Caco-2 (cell line): Measurements from ENCODE around the gene HDGFL3. TPM values are rescaled to one million over a fixed set of nuclear protein-coding genes. Genes with fewer than 3 reads are reported as not detected.

Experiments
- BruUV-seq: library from RNA; stranded (reverse); fragments of 400-500 nt; replicated peaks from 2 replicates; lab custom pipeline; 2021; lab: Mats Ljungman, UMichigan
- CTCF ChIA-PET: fragments of 300-600 bp; sonication (Branson Sonifier 250); formaldehyde crosslinking; loops from one replicate; lab custom pipeline; 2022; ENCODE audit warnings: antibody characterized with exemption; lab: Charles Lee
- POLR2A ChIA-PET: fragments of 300-600 bp; sonication (Branson Sonifier 250); formaldehyde crosslinking; loops from one replicate; lab custom pipeline; 2022; ENCODE audit warnings: antibody characterized with exemption; lab: Charles Lee
- DNase-seq, 2 experiments: peaks; one replicate each; pipeline versions ENCODE4 v3.0.0 to v3.0.0-alpha.2; 2020 to 2022
- H3K27me3 ChIP-seq: replicated peaks from 2 replicates; pipeline ENCODE4 v1.6.0; 2011; ENCODE audit warnings: low read length; ENCODE audit not compliant: control insufficient read depth, insufficient read depth
- H3K36me3 ChIP-seq: 2 replicates; pipeline ENCODE4 v1.5.1; 2011; ENCODE audit warnings: low read length; ENCODE audit not compliant: control insufficient read depth, insufficient read depth
- H3K4me1 ChIP-seq: fragments of 250-450 bp; sonication (Bioruptor Pico); 2 replicates; pipeline ENCODE4 v1.5.1; 2020; ENCODE audit warnings: mild to moderate bottlenecking
- H3K4me3 ChIP-seq: 2 replicates; pipeline ENCODE4 v1.5.1; 2011; ENCODE audit warnings: low read depth, mild to moderate bottlenecking, control low read depth, low read length
- H3K9me3 ChIP-seq: fragments of 250-450 bp; sonication (Bioruptor Pico); 2 replicates; pipeline ENCODE4 v1.5.1; 2020; ENCODE audit warnings: mild to moderate bottlenecking, moderate library complexity
- H3K27ac Mint-ChIP-seq: one replicate; pipeline ENCODE4 v1.8.0; 2022; ENCODE audit warnings: mixed read lengths; ENCODE audit not compliant: unreplicated experiment
- H3K27me3 Mint-ChIP-seq: one replicate; pipeline ENCODE4 v1.8.0; 2022; ENCODE audit warnings: mixed read lengths; ENCODE audit not compliant: insufficient read depth, unreplicated experiment
- H3K36me3 Mint-ChIP-seq: one replicate; pipeline ENCODE4 v1.8.0; 2022; ENCODE audit warnings: mild to moderate bottlenecking, mixed read lengths; ENCODE audit not compliant: insufficient read depth, unreplicated experiment
- H3K4me1 Mint-ChIP-seq: one replicate; pipeline ENCODE4 v1.8.0; 2022; ENCODE audit warnings: low read depth, mixed read lengths; ENCODE audit not compliant: unreplicated experiment
- H3K4me3 Mint-ChIP-seq: one replicate; pipeline ENCODE4 v1.8.0; 2022; ENCODE audit warnings: mild to moderate bottlenecking, moderate library complexity, mixed read lengths; ENCODE audit not compliant: unreplicated experiment
- H3K9me3 Mint-ChIP-seq: one replicate; pipeline ENCODE4 v1.8.0; 2022; ENCODE audit warnings: mixed read lengths; ENCODE audit not compliant: unreplicated experiment
- intact Hi-C: fragments of 100-400 bp; cut with micrococcal nuclease; formaldehyde crosslinking; loops from one replicate; pipeline ENCODE4 v1.10.0; 2022; ENCODE audit not compliant: unreplicated experiment
- total RNA-seq: library from RNA; stranded (reverse); gene quantifications from 2 replicates; pipeline ENCODE4 v1.2.3, GENCODE V29; 2022
- TF ChIP-seq, protein P1 (sequence below), 2 experiments: fragments of 200-600 bp in 1 of 2; IDR thresholded peaks; 1 replicate in 1 of 2; 2 replicates in 1 of 2; pipeline versions ENCODE4 v1.5.1 to v1.8.0; 2011 to 2022; ENCODE audit warnings: antibody characterized with exemption in 1 of 2, control low read depth in 1 of 2, inconsistent platforms in 1 of 2, low read depth in 1 of 2, low read length in 1 of 2, mild to moderate bottlenecking in 1 of 2, moderate library complexity in 1 of 2; ENCODE audit not compliant: insufficient read depth in 1 of 2, severe bottlenecking in 1 of 2, unreplicated experiment in 1 of 2

HDGFL3 gene
- total RNA-seq, 1 experiment from 2014 or later = 22.9 TPM

DNA sequence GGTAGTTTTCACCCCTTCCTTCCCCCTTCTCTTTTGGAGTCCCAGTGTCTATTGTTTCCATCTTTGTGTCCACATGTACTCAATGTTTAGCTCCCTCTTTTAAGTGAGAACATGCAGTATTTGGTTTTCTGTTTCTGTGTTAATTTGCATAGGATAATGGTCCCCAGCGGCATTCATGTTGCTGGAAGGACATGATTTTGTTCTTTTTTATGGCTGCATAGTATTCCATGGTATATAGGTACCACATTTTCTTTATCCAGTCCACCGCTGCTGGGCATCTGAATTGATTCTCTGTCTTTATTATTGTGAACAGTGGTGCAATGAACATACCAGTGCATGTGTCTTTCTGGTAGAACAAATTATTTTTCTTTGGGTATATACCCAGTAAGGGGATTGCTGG is 7.7 kb upstream of the HDGFL3 start:
- TF ChIP-seq, protein P1, sequence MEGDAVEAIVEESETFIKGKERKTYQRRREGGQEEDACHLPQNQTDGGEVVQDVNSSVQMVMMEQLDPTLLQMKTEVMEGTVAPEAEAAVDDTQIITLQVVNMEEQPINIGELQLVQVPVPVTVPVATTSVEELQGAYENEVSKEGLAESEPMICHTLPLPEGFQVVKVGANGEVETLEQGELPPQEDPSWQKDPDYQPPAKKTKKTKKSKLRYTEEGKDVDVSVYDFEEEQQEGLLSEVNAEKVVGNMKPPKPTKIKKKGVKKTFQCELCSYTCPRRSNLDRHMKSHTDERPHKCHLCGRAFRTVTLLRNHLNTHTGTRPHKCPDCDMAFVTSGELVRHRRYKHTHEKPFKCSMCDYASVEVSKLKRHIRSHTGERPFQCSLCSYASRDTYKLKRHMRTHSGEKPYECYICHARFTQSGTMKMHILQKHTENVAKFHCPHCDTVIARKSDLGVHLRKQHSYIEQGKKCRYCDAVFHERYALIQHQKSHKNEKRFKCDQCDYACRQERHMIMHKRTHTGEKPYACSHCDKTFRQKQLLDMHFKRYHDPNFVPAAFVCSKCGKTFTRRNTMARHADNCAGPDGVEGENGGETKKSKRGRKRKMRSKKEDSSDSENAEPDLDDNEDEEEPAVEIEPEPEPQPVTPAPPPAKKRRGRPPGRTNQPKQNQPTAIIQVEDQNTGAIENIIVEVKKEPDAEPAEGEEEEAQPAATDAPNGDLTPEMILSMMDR (IDR thresholded peaks at IDR 0.05; ENCODE audit: insufficient read depth in 1 of 2, low read depth in 1 of 2, low read length in 1 of 2, severe bottlenecking in 1 of 2, unreplicated experiment in 1 of 2) = no peak
- intact Hi-C loops = no loop called here
- Mint-ChIP-seq H3K4me3 (no peak overlapping the region), H3K36me3 (no peaks in the 10 kb centered on the region), H3K4me1 (no peaks in the 10 kb centered on the region), H3K27ac (no peak overlapping the region), H3K9me3 (no peaks in the 10 kb centered on the region), H3K27me3 (peaks cover 4% of the 10 kb centered on the region)
- H3K36me3 ChIP-seq = no peaks in the 10 kb centered on the region
- ChIA-PET POLR2A (no interaction called here), CTCF (no interaction called here)
- BruUV-seq = no TSS peak
- no peak for DNase-seq
- no peaks in the 10 kb centered on the region for H3K4me1 ChIP-seq
- no peak overlapping the region for H3K4me3 ChIP-seq
- no peaks in the 10 kb centered on the region for H3K9me3 ChIP-seq
- no peaks in the 10 kb centered on the region for H3K27me3 ChIP-seq

DNA sequence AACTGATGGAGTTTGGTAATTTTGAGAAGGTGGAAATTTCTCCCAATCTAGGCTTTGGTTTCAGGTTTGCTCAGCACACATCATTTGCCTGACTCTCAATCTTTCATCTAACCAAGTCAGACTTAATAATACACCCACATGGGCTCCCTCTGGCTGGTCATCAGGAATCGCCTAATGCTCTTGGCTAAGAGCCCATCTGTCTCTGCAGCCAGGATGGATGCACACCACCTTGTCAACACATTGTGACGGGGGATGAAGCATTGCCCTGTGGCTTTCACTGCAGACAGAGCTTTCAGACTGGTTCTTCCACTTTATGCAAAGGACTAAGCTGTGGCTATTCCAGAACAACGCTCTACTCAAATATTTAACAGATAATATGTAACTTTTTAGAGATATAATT is 3.0 kb upstream of the HDGFL3 start:
- ChIA-PET POLR2A (no interaction called here), CTCF (interaction anchor here (0.5 kb wide), 1 partner anchor 520 kb away, joined by 10 read pairs; no protein-coding TSS in a partner anchor)
- Mint-ChIP-seq H3K9me3 (no peaks in the 10 kb centered on the region), H3K27ac (no peak overlapping the region), H3K4me1 (peaks cover 5% of the 10 kb centered on the region), H3K27me3 (peaks cover 3% of the 10 kb centered on the region), H3K36me3 (no peaks in the 10 kb centered on the region), H3K4me3 (no peak overlapping the region)
- H3K27me3 ChIP-seq = no peaks in the 10 kb centered on the region; the same call in 1 of the 2 replicates
- H3K9me3 ChIP-seq = no peaks in the 10 kb centered on the region
- H3K36me3 ChIP-seq = no peaks in the 10 kb centered on the region
- BruUV-seq = no TSS peak
- H3K4me1 ChIP-seq = 0 out of 2 replicates have a peak, but pooled peaks cover 6% of the 10 kb centered on the region
- TF ChIP-seq, protein P1 (IDR thresholded peaks at IDR 0.05; ENCODE audit: insufficient read depth in 1 of 2, low read depth in 1 of 2, low read length in 1 of 2, severe bottlenecking in 1 of 2, unreplicated experiment in 1 of 2) = no peak
- intact Hi-C loops = no loop called here
- H3K4me3 ChIP-seq = no peak overlapping the region
- DNase-seq = no peak

DNA sequence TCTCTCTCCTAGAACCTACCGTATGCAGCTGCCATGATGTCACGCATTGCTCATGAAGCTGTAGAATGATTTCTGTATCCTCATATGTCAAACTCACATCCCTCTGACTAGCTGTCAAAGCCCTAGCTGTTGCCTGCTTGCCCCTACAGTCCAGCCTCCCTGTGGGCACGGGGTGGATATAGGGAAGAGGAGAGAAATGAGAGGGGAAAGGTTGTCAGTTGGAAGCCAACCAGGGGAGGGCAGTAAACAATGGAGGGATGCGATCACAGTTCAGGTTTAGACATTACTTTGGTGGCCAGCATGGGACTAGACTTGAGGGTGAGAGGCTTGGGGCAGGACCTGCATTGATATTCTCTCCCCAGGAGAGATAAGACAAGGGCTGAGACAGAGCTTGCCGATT is 1.7 kb upstream of the HDGFL3 start:
- no peaks in the 10 kb centered on the region for H3K36me3 ChIP-seq
- peaks cover 5% of the 10 kb centered on the region for H3K4me1 Mint-ChIP-seq
- H3K27me3 ChIP-seq = no peaks in the 10 kb centered on the region; the same call in 1 of the 2 replicates
- CTCF ChIA-PET = no interaction called here
- POLR2A ChIA-PET = no interaction called here
- H3K27ac Mint-ChIP-seq = no peak overlapping the region
- no peaks in the 10 kb centered on the region for H3K9me3 ChIP-seq
- TF ChIP-seq, protein P1 (IDR thresholded peaks at IDR 0.05; ENCODE audit: insufficient read depth in 1 of 2, low read depth in 1 of 2, low read length in 1 of 2, severe bottlenecking in 1 of 2, unreplicated experiment in 1 of 2) = no peak
- BruUV-seq = no TSS peak
- DNase-seq = no peak
- no peaks in the 10 kb centered on the region for H3K9me3 Mint-ChIP-seq
- H3K4me3 ChIP-seq = no peak overlapping the region
- intact Hi-C loops = no loop called here
- 0 out of 2 replicates have a peak, but pooled peaks cover 6% of the 10 kb centered on the region for H3K4me1 ChIP-seq
- H3K36me3 Mint-ChIP-seq = no peaks in the 10 kb centered on the region
- H3K27me3 Mint-ChIP-seq = peaks cover 3% of the 10 kb centered on the region
- no peak overlapping the region for H3K4me3 Mint-ChIP-seq
